Activated T-helper 2 cell treated with anti-CD3 and anti-CD28 coated beads, Interferon-gamma antibody, Interleukin-2, Interleukin-4, amounts not matched to agents 10 μg/mL and 5 μg/mL and 100 μg/mL, durations not matched to agents 14 hours and 24 hours and 36 hours (primary cell): Measurements from ENCODE around the gene HCAR2. TPM values are rescaled to one million over a fixed set of nuclear protein-coding genes. Genes with fewer than 3 reads are reported as not detected.
"Not testable (repeated sequence)": the region's sequence is repeated elsewhere in the genome, so short reads cannot be mapped to it uniquely, and the experiment has no call there.

ENCODE experiments used
- DNase-seq: peaks from one replicate; pipeline ENCODE4 v3.0.0; 2021; ENCODE audit warnings: low spot score
- H3K27ac Mint-ChIP-seq: one replicate; pipeline ENCODE4 v1.8.0; 2021; ENCODE audit warnings: mixed read lengths
- H3K27me3 Mint-ChIP-seq: one replicate; pipeline ENCODE4 v1.8.0; 2021; ENCODE audit warnings: low read depth, mixed read lengths
- H3K36me3 Mint-ChIP-seq: one replicate; pipeline ENCODE4 v1.8.0; 2021; ENCODE audit warnings: low read depth, mixed read lengths
- H3K4me1 Mint-ChIP-seq: one replicate; pipeline ENCODE4 v1.8.0; 2021; ENCODE audit warnings: low read depth, mixed read lengths
- H3K4me3 Mint-ChIP-seq: one replicate; pipeline ENCODE4 v1.8.0; 2021; ENCODE audit warnings: low read depth, mild to moderate bottlenecking, moderate library complexity, mixed read lengths
- H3K9me3 Mint-ChIP-seq: one replicate; pipeline ENCODE4 v1.8.0; 2021; ENCODE audit warnings: mixed read lengths
- intact Hi-C: fragments of 100-400 bp; cut with micrococcal nuclease; formaldehyde crosslinking; loops from one replicate; pipeline ENCODE4 v1.15.1; 2023
- total RNA-seq: library from RNA; stranded (reverse); gene quantifications from 2 replicates; pipeline ENCODE4 v1.2.3, GENCODE V29; 2022

The HCAR2 gene
- total RNA-seq: 0.16 TPM in 2 replicates

DNA sequence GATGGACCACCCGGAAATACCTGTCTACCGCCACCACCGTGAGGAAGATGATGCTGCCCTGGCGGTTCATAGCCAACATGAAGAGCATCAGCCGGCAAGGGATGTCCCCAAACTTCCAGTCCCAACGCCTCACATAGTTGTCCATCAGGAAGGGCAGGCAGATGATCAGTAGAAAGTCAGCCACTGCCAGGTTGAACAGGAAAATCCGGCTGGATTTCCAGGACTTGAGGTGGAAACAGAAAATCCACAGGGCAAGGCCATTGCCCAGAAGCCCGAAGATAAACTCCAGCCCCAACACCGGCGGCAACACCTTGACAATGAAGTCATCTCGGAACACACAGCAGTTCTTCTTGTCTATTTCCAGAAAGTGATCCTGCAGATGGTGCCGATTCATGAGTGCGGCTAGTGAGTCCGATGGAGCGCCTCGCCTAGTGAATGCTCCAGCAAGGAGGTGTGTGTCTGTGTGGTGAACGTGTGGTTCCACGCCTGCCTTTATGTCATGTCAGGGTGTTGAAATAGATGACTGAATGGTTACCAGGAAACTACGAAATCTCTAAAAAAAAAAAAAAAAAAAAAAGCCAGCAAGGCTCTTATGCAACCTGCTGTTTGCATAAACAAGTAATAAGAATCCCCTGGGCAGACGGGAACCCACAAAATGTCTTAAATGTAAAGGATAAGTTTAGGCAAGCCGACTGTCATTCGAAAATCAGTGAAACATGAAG lies at the start of gene HCAR2:
Gene HCAR2, minus strand, starts transcription at position 468 of the 722 bp plus-strand sequence. Its CDS starts 74 bp downstream, at position 394.
- H3K4me3 Mint-ChIP-seq, H3K4me1 Mint-ChIP-seq, H3K36me3 Mint-ChIP-seq, H3K27me3 Mint-ChIP-seq, H3K27ac Mint-ChIP-seq, intact Hi-C loops, H3K9me3 Mint-ChIP-seq, DNase-seq: not testable (repeated sequence)

DNA sequence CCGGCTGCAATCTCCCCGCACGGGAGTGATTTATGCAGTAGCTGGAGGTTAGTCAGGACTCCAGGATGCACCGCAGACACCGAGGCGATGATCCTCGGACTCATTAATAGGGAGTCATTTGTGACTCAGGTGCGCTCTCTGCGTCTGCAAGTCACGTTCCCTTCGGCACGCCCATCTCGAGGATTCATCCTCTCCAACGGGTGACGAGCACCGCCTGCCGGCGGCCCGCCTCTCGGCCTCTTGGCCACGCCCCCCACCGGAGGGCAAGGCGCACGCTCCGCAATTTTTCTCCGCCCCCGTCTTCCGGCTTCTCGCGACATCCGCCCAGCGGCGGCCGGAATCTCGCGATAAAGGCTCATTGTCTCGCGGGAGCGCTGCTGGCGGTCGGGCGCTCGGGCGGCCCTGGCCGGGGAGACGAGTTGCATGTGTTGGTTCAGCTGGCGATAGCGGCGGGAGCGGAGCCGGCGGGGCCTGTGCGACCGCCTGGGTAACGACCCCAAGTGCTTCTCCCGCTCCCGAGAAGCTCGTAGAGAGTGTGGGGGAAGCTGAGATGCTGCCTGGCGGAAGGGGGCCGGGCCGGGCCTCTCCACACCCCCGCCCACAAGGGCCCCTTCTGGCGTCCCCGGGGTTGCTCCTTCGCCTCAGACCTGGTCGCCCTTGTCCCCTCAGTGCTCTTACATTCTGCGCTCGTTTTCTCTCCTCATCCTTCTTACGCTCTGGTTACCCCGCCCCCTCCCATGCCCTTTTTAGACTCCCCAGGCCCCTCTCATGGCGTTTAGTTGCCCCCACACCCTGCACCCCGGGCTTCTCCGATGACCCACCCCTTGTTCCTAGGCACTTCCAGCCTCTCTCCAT lies 49.5 kb upstream of the HCAR2 start, which contains the start of gene DENR:
Gene DENR, plus strand, starts transcription at position 361 of the 855 bp plus-strand sequence. CDS start 878 bp downstream, outside the sequence.
- H3K36me3 Mint-ChIP-seq: peaks cover 47% of the 10 kb centered on the region
- H3K27me3 Mint-ChIP-seq: no peaks in the 10 kb centered on the region
- intact Hi-C loops: loop anchor here (1.0 to 2.0 kb wide), 4 partner anchors 20 to 225 kb away; partner anchors contain the start of gene KNTC1
- H3K4me3 Mint-ChIP-seq: peak within 1 kb of the TSS; percentile 89
- no peaks in the 10 kb centered on the region for H3K9me3 Mint-ChIP-seq
- peaks cover 42% of the 10 kb centered on the region for H3K4me1 Mint-ChIP-seq
- peak within 1 kb of the TSS; percentile 90 for H3K27ac Mint-ChIP-seq
- peak; percentile 99 for DNase-seq

DNA sequence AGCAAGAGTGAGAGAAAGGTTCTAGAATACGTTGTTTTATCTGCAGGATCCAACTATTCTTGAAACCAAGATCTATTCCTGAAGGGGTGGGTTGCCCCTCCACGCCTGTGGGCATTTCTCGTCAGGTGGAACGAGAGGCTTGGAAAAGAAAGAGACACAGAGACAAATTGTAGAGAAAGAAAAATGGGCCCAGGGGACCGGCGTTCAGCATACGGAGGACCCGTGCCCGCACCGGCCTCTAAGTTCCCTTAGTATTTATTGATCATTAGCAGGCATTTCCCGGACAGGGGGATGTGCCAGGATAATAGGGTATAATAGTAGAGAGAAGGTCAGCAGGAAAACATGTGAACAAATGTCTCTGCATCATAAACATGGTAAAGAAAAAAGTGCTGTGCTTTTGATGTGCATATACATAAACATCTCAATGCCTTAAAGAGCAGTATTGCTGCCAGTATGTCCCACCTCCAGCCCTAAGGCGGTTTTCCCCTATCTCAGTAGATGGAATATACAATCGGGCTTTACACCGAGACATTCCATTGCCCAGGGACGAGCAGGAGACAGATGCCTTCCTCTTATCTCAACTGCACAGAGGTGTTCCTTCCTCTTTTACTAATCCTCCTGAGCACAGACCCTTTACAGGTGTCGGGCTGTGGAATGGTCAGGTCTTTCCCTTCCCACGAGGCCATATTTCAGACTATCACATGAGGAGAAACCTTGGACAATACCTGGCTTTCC lies 47.8 kb upstream of the HCAR2 start:
- H3K27ac Mint-ChIP-seq, H3K9me3 Mint-ChIP-seq, intact Hi-C loops, DNase-seq, H3K27me3 Mint-ChIP-seq: not testable (repeated sequence)
- peaks cover 31% of the 10 kb centered on the region for H3K4me1 Mint-ChIP-seq
- H3K4me3 Mint-ChIP-seq: peak overlapping the region; percentile 89
- H3K36me3 Mint-ChIP-seq: peaks cover 30% of the 10 kb centered on the region

DNA sequence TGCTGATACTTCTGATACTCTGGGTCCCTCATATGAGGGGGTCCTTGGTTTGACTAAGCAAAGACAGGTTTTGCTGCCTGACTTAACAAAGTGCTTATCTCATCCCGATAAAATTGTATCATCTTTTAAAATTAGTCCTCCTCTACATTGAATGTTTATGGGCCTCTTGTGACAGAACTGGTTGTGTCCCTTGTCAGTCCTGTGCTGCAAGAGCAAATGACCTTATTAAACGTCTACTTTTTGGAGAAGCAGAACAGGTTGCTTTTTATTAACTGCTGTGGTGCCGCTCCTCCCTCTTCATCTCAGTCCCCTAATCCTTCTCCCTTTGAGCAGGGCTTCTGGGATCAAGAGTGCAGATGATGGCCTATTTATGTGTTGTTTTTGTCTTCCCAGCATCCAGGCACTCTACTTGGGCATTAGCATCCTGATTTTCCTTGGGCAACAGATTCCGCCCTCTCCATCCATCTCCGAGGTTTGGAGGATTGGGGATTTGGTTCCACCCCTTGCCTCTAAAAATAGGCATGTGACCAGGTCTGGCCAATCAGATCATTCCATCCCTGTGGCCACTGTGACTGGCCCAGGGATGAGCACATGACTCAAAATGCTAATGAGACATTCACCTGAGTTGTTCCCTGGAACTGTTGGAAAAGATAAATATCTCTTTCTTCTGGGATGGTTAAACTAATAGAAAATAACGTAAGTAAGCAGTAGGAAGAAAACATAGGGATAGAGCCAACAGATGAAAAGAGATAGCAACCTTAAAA lies 46.6 kb upstream of the HCAR2 start:
- Mint-ChIP-seq H3K9me3 (no peaks in the 10 kb centered on the region), H3K36me3 (peaks cover 20% of the 10 kb centered on the region), H3K4me1 (peaks cover 24% of the 10 kb centered on the region), H3K27me3 (no peaks in the 10 kb centered on the region), H3K4me3 (no peak overlapping the region), H3K27ac (no peak overlapping the region)
- DNase-seq: no peak
- intact Hi-C loops: no loop called here

DNA sequence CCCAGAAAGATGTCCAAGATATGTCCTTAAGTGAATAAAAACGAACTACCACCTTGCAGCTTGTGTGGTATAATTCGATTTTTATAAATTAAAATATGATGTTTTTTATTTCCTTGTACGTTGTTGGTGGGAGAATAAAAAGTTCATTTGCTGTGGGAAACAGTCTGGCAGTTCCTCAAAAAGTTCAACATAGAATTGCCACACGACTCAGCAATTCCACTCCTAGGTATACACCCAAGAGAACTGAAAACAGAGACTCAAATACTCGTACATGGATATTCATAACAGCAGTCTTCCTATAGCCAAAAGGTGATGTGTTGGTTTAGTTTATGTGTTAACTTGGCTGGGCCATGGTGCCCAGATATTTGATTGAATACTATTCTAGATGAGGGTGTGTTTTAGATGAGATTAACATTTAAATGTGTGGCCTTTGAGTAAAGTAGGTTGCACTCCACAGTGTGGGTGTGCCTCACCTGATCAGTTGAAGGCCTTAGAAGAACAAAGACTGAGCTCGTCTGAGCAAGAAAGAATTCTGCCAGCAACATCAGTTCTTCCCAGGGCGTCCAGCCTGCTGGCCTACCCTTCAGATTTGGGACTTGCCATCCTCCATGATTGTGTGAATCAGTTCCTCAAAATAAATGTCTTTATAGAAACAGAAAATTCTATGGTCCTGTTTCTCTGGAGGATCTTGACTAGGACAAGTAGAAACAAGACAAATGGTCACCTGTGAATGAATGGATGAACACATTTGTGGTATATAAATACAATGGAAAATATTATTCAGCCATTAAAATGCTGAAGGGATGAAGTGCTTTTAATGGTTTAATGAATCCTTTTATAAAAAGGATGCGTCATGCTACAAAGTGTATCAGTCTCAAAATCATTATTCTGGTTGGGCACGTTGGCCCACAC lies 44.3 kb upstream of the HCAR2 start:
- H3K27ac Mint-ChIP-seq: no peak overlapping the region

DNA sequence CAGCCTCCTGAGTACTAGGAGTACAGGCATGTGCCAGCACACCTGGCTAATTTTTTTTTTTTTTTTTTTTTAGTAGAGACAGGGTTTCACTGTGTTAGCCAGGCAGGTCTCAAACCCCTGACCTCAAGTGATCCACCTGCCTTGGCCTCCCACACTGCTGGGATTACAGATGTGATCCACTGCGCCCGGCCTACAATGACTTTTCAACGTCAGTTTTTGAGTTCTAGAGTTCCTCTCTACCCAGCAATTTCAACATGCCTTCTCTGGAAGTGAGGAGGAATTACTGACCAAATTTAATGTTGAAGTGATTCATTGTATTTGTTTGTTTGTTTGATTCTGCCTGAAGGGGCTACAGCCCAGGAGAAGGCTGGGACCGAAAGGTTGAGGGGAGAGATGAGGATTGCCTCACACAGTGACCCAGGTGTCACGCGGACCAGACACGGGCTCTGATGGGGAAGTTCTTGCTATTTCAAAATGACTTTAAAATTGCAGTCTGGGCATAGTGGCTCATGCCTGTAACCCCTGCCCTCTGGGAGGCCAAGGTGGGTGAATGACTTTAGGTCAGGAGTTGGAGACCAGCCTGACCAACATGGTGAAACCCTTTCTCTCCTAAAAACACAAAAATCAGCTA lies 40.9 kb upstream of the HCAR2 start:
- no peak overlapping the region for H3K27ac Mint-ChIP-seq
- no peaks in the 10 kb centered on the region for H3K27me3 Mint-ChIP-seq
- peaks cover 9% of the 10 kb centered on the region for H3K4me1 Mint-ChIP-seq
- no peaks in the 10 kb centered on the region for H3K9me3 Mint-ChIP-seq
- no peaks in the 10 kb centered on the region for H3K36me3 Mint-ChIP-seq
- intact Hi-C loops: no loop called here
- H3K4me3 Mint-ChIP-seq: no peak overlapping the region
- no peak for DNase-seq

More for the DNA sequence above, 44.3 kb upstream of the HCAR2 start:
- DNase-seq: no peak
- no peaks in the 10 kb centered on the region for H3K9me3 Mint-ChIP-seq
- no peaks in the 10 kb centered on the region for H3K36me3 Mint-ChIP-seq
- H3K4me3 Mint-ChIP-seq: no peak overlapping the region
- H3K4me1 Mint-ChIP-seq: peaks cover 15% of the 10 kb centered on the region
- intact Hi-C loops: no loop called here
- H3K27me3 Mint-ChIP-seq: no peaks in the 10 kb centered on the region

DNA sequence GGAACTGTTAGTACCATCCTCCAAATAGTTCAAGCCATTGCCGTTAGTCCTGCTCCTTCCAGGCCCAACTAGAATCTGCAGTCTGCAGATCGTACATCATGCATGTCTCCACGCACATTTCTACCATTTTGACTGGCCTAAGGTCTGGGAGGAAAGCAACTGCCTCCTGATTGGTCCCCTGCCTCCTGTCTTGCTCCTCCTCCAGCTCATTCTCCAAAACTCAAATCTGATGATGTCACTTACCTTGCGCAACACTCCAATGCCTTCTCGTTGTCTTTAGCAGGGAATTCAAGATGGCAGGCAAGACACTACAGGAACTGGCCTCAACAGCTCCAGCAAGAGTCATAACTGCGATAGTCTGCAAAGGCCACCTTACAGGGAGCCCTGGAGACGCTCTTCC lies 37.2 kb upstream of the HCAR2 start:
- Mint-ChIP-seq H3K36me3 (peaks cover 3% of the 10 kb centered on the region), H3K4me3 (no peak overlapping the region), H3K9me3 (peaks cover 4% of the 10 kb centered on the region), H3K27me3 (no peaks in the 10 kb centered on the region), H3K27ac (no peak overlapping the region), H3K4me1 (peaks cover 17% of the 10 kb centered on the region)
- no peak for DNase-seq
- intact Hi-C loops: no loop called here

DNA sequence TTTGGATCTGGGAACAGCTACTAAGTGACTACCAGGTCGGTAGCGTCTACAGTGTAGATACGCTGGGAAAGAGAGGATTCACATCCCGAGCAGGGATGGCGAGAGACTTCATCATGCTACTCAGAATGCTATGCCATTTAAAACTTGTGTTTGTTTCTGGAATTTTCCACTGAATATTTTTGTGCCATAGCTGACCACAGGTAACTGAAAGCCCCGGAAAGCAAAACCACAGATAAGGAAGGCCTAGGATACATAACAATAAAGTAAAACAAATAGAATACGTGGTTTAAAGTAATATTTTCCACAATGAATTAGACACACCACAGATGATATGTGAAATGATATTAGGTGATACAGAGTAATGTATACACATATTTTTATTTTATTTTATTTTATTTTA lies 35.4 kb upstream of the HCAR2 start:
- Mint-ChIP-seq H3K4me3 (no peak overlapping the region), H3K36me3 (peaks cover 3% of the 10 kb centered on the region), H3K4me1 (peaks cover 24% of the 10 kb centered on the region), H3K27ac (no peak overlapping the region), H3K9me3 (peaks cover 4% of the 10 kb centered on the region), H3K27me3 (no peaks in the 10 kb centered on the region)
- intact Hi-C loops: no loop called here
- no peak for DNase-seq

DNA sequence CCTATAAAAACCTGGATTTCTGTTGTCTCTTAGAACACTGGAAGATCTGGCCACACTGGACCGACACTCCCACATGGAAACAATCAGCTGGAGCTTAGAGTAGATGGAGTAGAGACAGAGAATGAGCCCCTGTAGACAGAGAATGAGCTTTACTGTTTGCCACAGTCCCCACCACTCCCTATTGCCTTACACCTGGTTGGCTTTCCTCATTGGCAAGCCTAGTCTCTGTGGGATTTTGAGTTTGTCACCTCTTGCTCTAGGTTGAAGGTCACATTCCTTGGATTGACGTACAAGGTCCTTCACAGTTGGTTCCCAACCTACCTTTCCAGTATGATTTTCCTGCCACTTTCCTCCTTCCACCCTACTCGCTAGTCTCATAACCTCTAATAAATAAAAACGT lies 29.5 kb upstream of the HCAR2 start:
- Mint-ChIP-seq H3K36me3 (peaks cover 11% of the 10 kb centered on the region), H3K4me3 (peak overlapping the region; percentile 15), H3K27ac (peak overlapping the region; percentile 86), H3K4me1 (peaks cover 65% of the 10 kb centered on the region), H3K9me3 (peaks cover 12% of the 10 kb centered on the region), H3K27me3 (no peaks in the 10 kb centered on the region)
- DNase-seq: no peak
- intact Hi-C loops: loop anchor here (1.0 to 2.0 kb wide), 2 partner anchors 20 to 85 kb away; partner anchors contain the start of gene DENR

DNA sequence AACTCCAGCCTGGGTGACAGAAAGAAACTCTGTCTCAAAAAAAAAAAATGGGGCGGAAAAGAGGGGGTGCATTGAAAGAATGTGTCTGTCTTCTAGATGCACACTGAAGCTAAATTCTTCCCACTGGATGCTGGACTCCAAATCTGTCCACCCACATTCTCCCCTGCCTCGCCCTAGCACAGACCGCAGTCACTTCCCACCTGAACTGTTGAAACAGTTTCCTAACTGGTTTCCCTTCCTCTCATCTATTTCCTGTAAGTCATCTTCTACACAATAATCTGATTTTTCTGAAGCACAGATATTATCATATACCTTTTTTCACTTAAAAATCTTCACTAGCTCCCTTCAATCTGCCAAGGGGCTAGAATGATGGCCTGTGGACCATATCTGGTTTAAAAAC lies 29.0 kb upstream of the HCAR2 start:
- intact Hi-C loops: loop anchor here (2.0 kb wide), 1 partner anchor 21 kb away; the partner anchor contains the start of gene DENR
- peak; percentile 39 for DNase-seq
- H3K4me1 Mint-ChIP-seq: peaks cover 67% of the 10 kb centered on the region
- peaks cover 11% of the 10 kb centered on the region for H3K36me3 Mint-ChIP-seq
- peak overlapping the region; percentile 86 for H3K27ac Mint-ChIP-seq
- peaks cover 12% of the 10 kb centered on the region for H3K9me3 Mint-ChIP-seq
- no peaks in the 10 kb centered on the region for H3K27me3 Mint-ChIP-seq
- peak overlapping the region; percentile 51 for H3K4me3 Mint-ChIP-seq
